HepG2 (cell line): ENCODE data around the gene CYP2W1. TPM values are rescaled to one million over a fixed set of nuclear protein-coding genes. Genes with fewer than 3 reads are reported as not detected.
A peak's percentile ranks its signal among the peaks of the same experiment; 100 is the strongest.

Experiments used
- ATAC-seq: fragments of 200-7000 bp; cut with Tn5 transposase; 3 replicates; pipeline ENCODE4 v1.9.1; 2020; ENCODE audit warnings: mild to moderate bottlenecking, moderate library complexity
- BruUV-seq: library from RNA; stranded (reverse); fragments of 400-500 nt; replicated peaks from 2 replicates; lab custom pipeline; 2021; lab: Mats Ljungman, UMichigan
- CTCF ChIA-PET: fragments of 300-600 bp; formaldehyde crosslinking; extraction: SDS; loops from one replicate; lab custom pipeline; 2021; ENCODE audit warnings: low total read pairs, inconsistent platforms, low intra/inter-chr PET ratio; lab: Yijun Ruan, JAX
- POLR2A ChIA-PET: fragments of 350-600 bp; sonication (Branson Sonifier 250); formaldehyde crosslinking; loops from one replicate; lab custom pipeline; 2020; ENCODE audit warnings: antibody characterized with exemption, inconsistent platforms; lab: Yijun Ruan, JAX
- DNase-seq: peaks from one replicate; pipeline ENCODE4 v3.0.0-alpha.2; 2015; ENCODE audit warnings: low spot score
- FAIRE-seq: peaks from 3 replicates; lab custom pipeline; 2011; peaks lifted over from hg19 to GRCh38; lab: Jason Lieb, UNC
- H2AFZ ChIP-seq: one replicate; pipeline ENCODE4 v1.6.1; 2011; ENCODE audit warnings: low read length, inconsistent platforms
- H3K27ac ChIP-seq: fragments of 300-600 bp; 3 replicates; pipeline ENCODE4 v1.8.0; 2011; ENCODE audit warnings: mixed run types, mild to moderate bottlenecking, mixed read lengths, low read length, inconsistent platforms; ENCODE audit not compliant: insufficient read depth; ENCODE audit errors: extremely low read length
- H3K27me3 ChIP-seq, 2 experiments: fragments of 200-600 bp in 1 of 2; 2 replicates in 1 of 2; 3 replicates in 1 of 2; pipeline versions ENCODE4 v1.6.0 to v1.8.0; 2011; ENCODE audit warnings: low read length in 2 of 2, mild to moderate bottlenecking in 2 of 2, moderate library complexity in 2 of 2, inconsistent platforms in 1 of 2; ENCODE audit not compliant: insufficient read depth in 2 of 2, control insufficient read depth in 1 of 2
- H3K36me3 ChIP-seq, 2 experiments: fragments of 200-600 bp in 1 of 2; replicated peaks in 1 of 2; 2 replicates in 1 of 2; 3 replicates in 1 of 2; pipeline versions ENCODE4 v1.5.1 to v1.8.0; 2011; ENCODE audit warnings: low read length in 2 of 2, inconsistent platforms in 1 of 2; ENCODE audit not compliant: insufficient read depth in 2 of 2, control insufficient read depth in 1 of 2
- H3K4me1 ChIP-seq: 2 replicates; pipeline ENCODE4 v1.5.1; 2012; ENCODE audit warnings: low read length, inconsistent platforms; ENCODE audit not compliant: insufficient read depth
- H3K4me2 ChIP-seq: 2 replicates; pipeline ENCODE4 v1.6.0; 2011; ENCODE audit warnings: low read depth, low read length, inconsistent platforms
- H3K4me3 ChIP-seq, 3 experiments: fragments of 200-600 bp in 1 of 3; sonication (generic), shearing (Covaris generic) in 1 of 3; replicated peaks in 1 of 3; 2 replicates each; pipeline ENCODE4 v1.5.1; 2011 to 2016; ENCODE audit warnings: low read length in 3 of 3, inconsistent platforms in 2 of 3, low read depth in 2 of 3, mild to moderate bottlenecking in 2 of 3, control low read depth in 1 of 3, mixed read lengths in 1 of 3; ENCODE audit not compliant: insufficient read depth in 1 of 3
- H3K79me2 ChIP-seq: one replicate; pipeline ENCODE4 v1.6.1; 2011; ENCODE audit warnings: low read length, inconsistent platforms; ENCODE audit not compliant: insufficient read depth
- H3K9ac ChIP-seq: 2 replicates; pipeline ENCODE4 v1.6.0; 2011; ENCODE audit warnings: mild to moderate bottlenecking, low read depth, low read length, inconsistent platforms; ENCODE audit not compliant: insufficient read depth
- H3K9me3 ChIP-seq: 2 replicates; pipeline ENCODE4 v1.5.1; 2012; ENCODE audit warnings: mild to moderate bottlenecking, low read length
- H4K20me1 ChIP-seq: 2 replicates; pipeline ENCODE4 v1.6.0; 2011; ENCODE audit warnings: inconsistent platforms, mild to moderate bottlenecking, low read length, moderate library complexity; ENCODE audit not compliant: insufficient read depth
- AGO1 ChIP-seq: fragments of 200-400 bp; formaldehyde crosslinking; IDR thresholded peaks from 2 replicates; pipeline ENCODE4 v1.6.1; 2017; ENCODE audit warnings: mild to moderate bottlenecking, low read depth, low read length, moderate library complexity; ENCODE audit not compliant: poor library complexity, severe bottlenecking
- BHLHE40 ChIP-seq: IDR thresholded peaks from 2 replicates; pipeline ENCODE4 v1.6.1; 2011; ENCODE audit warnings: low read length, improper control_type of control experiment
- GABPB1 ChIP-seq: IDR thresholded peaks from 2 replicates; pipeline ENCODE4 v1.6.1; 2016; ENCODE audit warnings: mild to moderate bottlenecking, missing genetic modification reagents, moderate library complexity, missing compliant biosample characterization
- MLLT10 ChIP-seq: sonication (generic); formaldehyde crosslinking; IDR thresholded peaks from 2 replicates; pipeline ENCODE4 v1.4.0; 2020; ENCODE audit warnings: missing genetic modification reagents
- NR2F6 ChIP-seq, 2 experiments: IDR thresholded peaks; 2 replicates each; pipeline ENCODE4 v1.6.1; 2016; ENCODE audit warnings: antibody characterized with exemption in 1 of 2, mild to moderate bottlenecking in 1 of 2
- RAD21 ChIP-seq: fragments of 450-650 bp; formaldehyde crosslinking; IDR thresholded peaks from 2 replicates; pipeline ENCODE4 v1.5.0; 2020; ENCODE audit warnings: mild to moderate bottlenecking
- RBFOX2 ChIP-seq: fragments of 200-400 bp; formaldehyde crosslinking; IDR thresholded peaks from 2 replicates; pipeline ENCODE4 v1.6.1; 2017; ENCODE audit warnings: low read depth, mild to moderate bottlenecking, low read length
- SAP130 ChIP-seq: IDR thresholded peaks from 2 replicates; pipeline ENCODE4 v1.6.1; 2016; ENCODE audit warnings: low read depth
- WGBS: methylation state at CpG from one replicate; pipeline ENCODE4 v1.1.6; 2017; ENCODE audit warnings: low lambda C conversion rate; 5-methylcytosine and 5-hydroxymethylcytosine counted together
- in situ Hi-C: cut with HindIII; loops from 2 replicates; pipeline ENCODE4 v1.10.0; 2017; ENCODE audit warnings: low pct_unique_long_range_greater_than_20kb; ENCODE audit not compliant: extremely low pct_ligation_motif_present
- intact Hi-C: fragments of 100-400 bp; cut with micrococcal nuclease; formaldehyde crosslinking; loops from one replicate; pipeline ENCODE4 v1.10.0; 2022; ENCODE audit not compliant: unreplicated experiment
- polyA plus RNA-seq, 8 experiments: library from polyadenylated mRNA; depleted of rRNA in 3 of 8; stranded (reverse) in 7 of 8; unstranded in 1 of 8; fragments of >200 nt; fragmentation: Illumina TruSeq in 4 of 8; extraction: Trizol in 4 of 8; gene quantifications; 2 replicates each; pipeline versions ENCODE4 v1.2.1 to v1.2.3, GENCODE V29; 2011 to 2016; ENCODE audit warnings: low read depth in 4 of 8, missing spikeins in 1 of 8, mixed read lengths in 1 of 8; ENCODE audit not compliant: insufficient read depth in 1 of 8
- total RNA-seq, 5 experiments: library from RNA; depleted of rRNA; stranded (reverse); fragments of >200 nt; fragmentation: Illumina TruSeq; extraction: Trizol; gene quantifications; 2 replicates each; pipeline ENCODE4 v1.2.3, GENCODE V29; 2016; ENCODE audit warnings: low read depth in 1 of 5
- TF ChIP-seq, protein P1 (sequence below): IDR thresholded peaks from 2 replicates; pipeline ENCODE4 v1.6.1; 2012; ENCODE audit warnings: inconsistent platforms
- TF ChIP-seq, protein P2 (sequence below): sonication (generic); formaldehyde crosslinking; IDR thresholded peaks from 2 replicates; pipeline ENCODE4 v1.5.0; 2020; ENCODE audit warnings: missing genetic modification reagents, mild to moderate bottlenecking, borderline replicate concordance
- TF ChIP-seq, protein P3 (sequence below), 2 experiments: sonication (generic) in 1 of 2; formaldehyde crosslinking in 1 of 2; IDR thresholded peaks; 2 replicates each; pipeline versions ENCODE4 v1.5.1 to v1.6.1; 2011 to 2020; ENCODE audit warnings: borderline replicate concordance in 1 of 2, low read depth in 1 of 2, low read length in 1 of 2, mild to moderate bottlenecking in 1 of 2, missing genetic modification reagents in 1 of 2, moderate library complexity in 1 of 2

Gene CYP2W1
- total and polyA plus RNA-seq, 2 of the 13 experiments (the other 11 are each of a cell fraction or from before 2014, with no cell fraction given) = 19.5 to 31.7 TPM

DNA sequence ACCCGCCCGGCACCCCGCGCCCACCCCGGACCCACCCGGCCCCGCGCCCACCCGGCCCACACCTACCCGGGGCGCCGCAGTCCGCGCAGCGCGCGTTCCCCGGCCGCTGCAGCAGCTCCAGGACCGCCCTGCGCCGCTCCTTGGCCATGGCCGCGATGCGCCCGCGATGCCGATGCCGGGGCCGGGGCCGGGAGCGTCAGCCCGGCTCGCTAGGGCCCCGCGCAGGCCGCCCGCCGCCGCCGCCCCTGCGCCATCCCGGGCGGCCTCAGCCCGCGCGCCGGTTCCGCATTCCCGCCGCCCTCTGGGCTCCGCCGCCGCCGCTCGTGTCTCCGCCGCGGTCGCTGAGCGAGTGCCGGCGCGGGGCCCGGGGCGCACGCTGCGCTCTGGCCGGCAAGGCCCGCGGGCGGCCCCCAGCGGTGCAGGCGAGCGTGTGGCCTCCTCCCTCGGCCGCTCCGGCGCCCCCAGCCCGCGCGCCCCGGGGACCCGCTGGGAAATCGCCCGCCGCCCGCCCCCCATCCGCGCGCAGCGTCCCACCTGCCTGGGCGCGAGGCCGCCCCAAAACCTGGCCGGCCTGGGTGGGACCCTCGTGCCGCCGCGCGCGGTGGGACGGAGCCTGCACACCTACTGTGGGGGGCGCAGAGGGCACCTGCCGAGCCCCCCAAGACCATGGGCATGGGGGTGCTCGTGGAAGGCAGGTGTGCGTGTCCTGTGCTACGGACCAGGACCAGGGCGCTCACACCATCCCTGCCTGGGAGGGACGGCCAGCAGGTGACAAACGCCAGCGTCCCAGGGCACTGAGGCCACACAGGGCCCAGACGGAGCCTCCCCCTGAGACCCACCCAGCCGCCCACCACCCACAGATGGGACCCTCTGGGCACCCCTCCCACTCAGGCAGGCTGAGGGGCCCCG, 28.4 kb upstream of the CYP2W1 start, which contains the start of gene ADAP1 (continued):
- TF ChIP-seq, protein P1, sequence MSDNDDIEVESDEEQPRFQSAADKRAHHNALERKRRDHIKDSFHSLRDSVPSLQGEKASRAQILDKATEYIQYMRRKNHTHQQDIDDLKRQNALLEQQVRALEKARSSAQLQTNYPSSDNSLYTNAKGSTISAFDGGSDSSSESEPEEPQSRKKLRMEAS = peak; percentile 56
- TF ChIP-seq GABPB1 (CRISPR knock-in tag) = peak; percentile 32; the same call in 1 of the 2 replicates
- TF ChIP-seq BHLHE40 = no peak
- peak; percentile 89 for TF ChIP-seq RAD21
- no peak for TF ChIP-seq RBFOX2
- TF ChIP-seq SAP130 (CRISPR knock-in tag) = peak; percentile 38; the same call in 1 of the 2 replicates
- TF ChIP-seq, protein P2, sequence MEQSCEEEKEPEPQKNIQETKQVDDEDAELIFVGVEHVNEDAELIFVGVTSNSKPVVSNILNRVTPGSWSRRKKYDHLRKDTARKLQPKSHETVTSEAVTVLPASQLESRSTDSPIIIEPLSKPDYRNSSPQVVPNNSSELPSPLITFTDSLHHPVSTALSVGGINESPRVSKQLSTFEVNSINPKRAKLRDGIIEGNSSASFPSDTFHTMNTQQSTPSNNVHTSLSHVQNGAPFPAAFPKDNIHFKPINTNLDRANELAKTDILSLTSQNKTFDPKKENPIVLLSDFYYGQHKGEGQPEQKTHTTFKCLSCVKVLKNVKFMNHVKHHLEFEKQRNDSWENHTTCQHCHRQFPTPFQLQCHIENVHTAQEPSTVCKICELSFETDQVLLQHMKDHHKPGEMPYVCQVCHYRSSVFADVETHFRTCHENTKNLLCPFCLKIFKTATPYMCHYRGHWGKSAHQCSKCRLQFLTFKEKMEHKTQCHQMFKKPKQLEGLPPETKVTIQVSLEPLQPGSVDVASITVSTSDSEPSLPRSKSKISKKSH (CRISPR knock-in tag) = no peak
- TF ChIP-seq MLLT10 (CRISPR knock-in tag) = no peak
- TF ChIP-seq AGO1 = peak; percentile 41

DNA sequence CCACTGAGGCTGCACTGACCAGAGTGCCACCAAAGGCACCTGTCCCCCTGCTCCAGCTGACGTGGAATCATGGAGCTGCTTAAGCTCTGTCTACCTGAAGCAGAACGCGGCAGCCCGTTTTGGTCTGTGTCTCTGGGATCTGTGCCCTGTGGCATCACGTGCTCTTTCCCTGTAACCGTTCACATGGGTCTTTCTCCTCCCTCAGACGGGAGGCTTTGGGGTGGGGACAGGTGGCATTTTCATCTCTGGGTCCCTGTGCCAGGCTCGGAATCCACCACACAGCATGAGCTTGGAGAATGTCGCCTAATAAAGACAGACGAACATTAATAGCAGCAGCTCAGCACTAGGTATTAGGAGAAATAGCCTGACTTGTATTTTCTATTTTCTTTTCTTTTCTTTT, 26.9 kb upstream of the CYP2W1 start:
- intact Hi-C loops = loop anchor here (10.0 kb wide), 2 partner anchors 51 to 141 kb away; no protein-coding TSS in a partner anchor
- in situ Hi-C loops = no loop called here
- H3K4me2 ChIP-seq = no peak overlapping the region
- no peaks in the 10 kb centered on the region for H3K27me3 ChIP-seq
- no peak for ATAC-seq
- H3K79me2 ChIP-seq = no peaks in the 10 kb centered on the region
- FAIRE-seq = no peak
- CTCF ChIA-PET = no interaction called here
- BruUV-seq = no TSS peak
- TF ChIP-seq, protein P3, sequence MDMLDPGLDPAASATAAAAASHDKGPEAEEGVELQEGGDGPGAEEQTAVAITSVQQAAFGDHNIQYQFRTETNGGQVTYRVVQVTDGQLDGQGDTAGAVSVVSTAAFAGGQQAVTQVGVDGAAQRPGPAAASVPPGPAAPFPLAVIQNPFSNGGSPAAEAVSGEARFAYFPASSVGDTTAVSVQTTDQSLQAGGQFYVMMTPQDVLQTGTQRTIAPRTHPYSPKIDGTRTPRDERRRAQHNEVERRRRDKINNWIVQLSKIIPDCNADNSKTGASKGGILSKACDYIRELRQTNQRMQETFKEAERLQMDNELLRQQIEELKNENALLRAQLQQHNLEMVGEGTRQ (IDR thresholded peaks at IDR 0.05; ENCODE audit: low read depth, low read length) = 0 out of 2 replicates have a peak, but pooled peaks have one; percentile 21
- TF ChIP-seq, protein P3 (CRISPR knock-in tag; IDR thresholded peaks at IDR 0.05; ENCODE audit: borderline replicate concordance) = no peak
- no peak for TF ChIP-seq NR2F6 (IDR thresholded peaks at IDR 0.05)
- no peak for TF ChIP-seq NR2F6 (CRISPR knock-in tag; IDR thresholded peaks at IDR 0.05)
- POLR2A ChIA-PET = interaction anchor here (1.5 to 3.6 kb wide), 3 partner anchors 22 to 473 kb away, joined by 3 to 24 read pairs (median 9); no protein-coding TSS in a partner anchor
- no peaks in the 10 kb centered on the region for H3K36me3 ChIP-seq
- no peak overlapping the region for H2AFZ ChIP-seq
- no peaks in the 10 kb centered on the region for H3K9me3 ChIP-seq
- H3K27ac ChIP-seq = no peak overlapping the region
- H4K20me1 ChIP-seq = no peaks in the 10 kb centered on the region
- no peak overlapping the region for H3K4me3 ChIP-seq
- no peak for DNase-seq
- 82% methylated on average over 5 of the region's 10 CpGs for WGBS
- peaks cover 75% of the 10 kb centered on the region for H3K4me1 ChIP-seq
- no peak overlapping the region for H3K9ac ChIP-seq
